H1 (cell line): Measurements from ENCODE around the gene FBXW8. TPM values are rescaled to one million over a fixed set of nuclear protein-coding genes. Genes with fewer than 3 reads are reported as not detected.

Experiments used
- CTCF ChIA-PET: fragments of 300-600 bp; sonication (Branson Sonifier 250); formaldehyde crosslinking; loops from one replicate; lab custom pipeline; 2021; ENCODE audit not compliant: partially characterized antibody; lab: Charles Lee
- POLR2A ChIA-PET: fragments of 300-600 bp; sonication (Branson Sonifier 250); formaldehyde crosslinking; loops from one replicate; lab custom pipeline; 2021; ENCODE audit warnings: inconsistent platforms; ENCODE audit not compliant: partially characterized antibody; lab: Charles Lee
- DNase-seq, 2 experiments: peaks; one replicate each; pipeline versions ENCODE4 v3.0.0 to v3.0.0-alpha.2; 2010 to 2022; ENCODE audit warnings: low spot score in 2 of 2, low read depth in 1 of 2, mixed read lengths in 1 of 2
- FAIRE-seq: peaks from 2 replicates; lab custom pipeline; 2011; peaks lifted over from hg19 to GRCh38; lab: Jason Lieb, UNC
- H2AFZ ChIP-seq: 2 replicates; pipeline ENCODE4 v1.8.1; 2012; ENCODE audit warnings: low read length, inconsistent platforms
- H2AK5ac ChIP-seq: 2 replicates; pipeline ENCODE4 v1.6.1; 2013; ENCODE audit warnings: low read depth, low read length
- H2BK120ac ChIP-seq: replicated peaks from 2 replicates; pipeline ENCODE3; 2013; ENCODE audit warnings: low read depth, low read length, inconsistent platforms
- H2BK12ac ChIP-seq: 2 replicates; pipeline ENCODE4 v1.6.1; 2013; ENCODE audit warnings: low read depth, low read length
- H2BK15ac ChIP-seq: 2 replicates; pipeline ENCODE4 v1.6.1; 2013; ENCODE audit warnings: low read length
- H2BK20ac ChIP-seq: 2 replicates; pipeline ENCODE4 v1.6.1; 2013; ENCODE audit warnings: low read length
- H2BK5ac ChIP-seq: 2 replicates; pipeline ENCODE4 v1.6.1; 2013; ENCODE audit warnings: low read depth, low read length
- H3K14ac ChIP-seq: 2 replicates; pipeline ENCODE4 v1.6.1; 2013; ENCODE audit warnings: inconsistent platforms; ENCODE audit not compliant: insufficient read length
- H3K18ac ChIP-seq: 2 replicates; pipeline ENCODE4 v1.6.1; 2013; ENCODE audit warnings: low read length; ENCODE audit errors: extremely low read depth
- H3K23ac ChIP-seq: 2 replicates; pipeline ENCODE4 v1.6.1; 2013; ENCODE audit warnings: inconsistent platforms; ENCODE audit not compliant: insufficient read length
- H3K23me2 ChIP-seq: 2 replicates; pipeline ENCODE4 v1.6.1; 2013; ENCODE audit warnings: low read depth, low read length
- H3K27ac ChIP-seq: 2 replicates; pipeline ENCODE4 v1.6.1; 2011; ENCODE audit warnings: low read depth, low read length, inconsistent platforms
- H3K27me3 ChIP-seq, 4 experiments: replicated peaks in 1 of 4; 1 replicate in 1 of 4; 2 replicates in 3 of 4; pipeline versions ENCODE4 v1.6.1 to v1.8.1; 2011 to 2013; ENCODE audit warnings: low read length in 3 of 4, mild to moderate bottlenecking in 3 of 4, inconsistent platforms in 2 of 4, mixed read lengths in 2 of 4, moderate library complexity in 1 of 4; ENCODE audit not compliant: control insufficient read depth in 3 of 4, insufficient read depth in 3 of 4; ENCODE audit errors: extremely low read depth in 1 of 4
- H3K36me3 ChIP-seq, 4 experiments: 2 replicates each; pipeline versions ENCODE4 v1.6.1 to v1.8.1; 2011 to 2013; ENCODE audit warnings: mild to moderate bottlenecking in 4 of 4, low read length in 3 of 4, moderate library complexity in 2 of 4, control low read depth in 1 of 4, inconsistent platforms in 1 of 4; ENCODE audit not compliant: insufficient read depth in 4 of 4, control insufficient read depth in 2 of 4
- H3K4ac ChIP-seq: replicated peaks from 2 replicates; pipeline ENCODE3; 2013; ENCODE audit warnings: low read length, low read depth, mixed read lengths, inconsistent platforms; ENCODE audit not compliant: insufficient read length
- H3K4me1 ChIP-seq, 4 experiments: replicated peaks in 1 of 4; 1 replicate in 1 of 4; 2 replicates in 3 of 4; pipeline versions ENCODE4 v1.6.1 to v1.8.1; 2011 to 2013; ENCODE audit warnings: low read length in 3 of 4, inconsistent platforms in 2 of 4, mixed read lengths in 1 of 4; ENCODE audit not compliant: insufficient read depth in 4 of 4, control insufficient read depth in 3 of 4
- H3K4me2 ChIP-seq, 2 experiments: 2 replicates each; pipeline versions ENCODE4 v1.6.1 to v1.8.1; 2011 to 2013; ENCODE audit warnings: low read depth in 2 of 2, low read length in 2 of 2, control low read depth in 1 of 2, inconsistent platforms in 1 of 2, mild to moderate bottlenecking in 1 of 2; ENCODE audit not compliant: insufficient read depth in 1 of 2
- H3K4me3 ChIP-seq, 4 experiments: fragments of 200-600, 300-600 bp in 1 of 4; sonication (generic), shearing (Covaris generic), sonication (Bioruptor Twin) in 1 of 4; 2 replicates each; pipeline versions ENCODE4 v1.5.1 to v1.8.1; 2011 to 2016; ENCODE audit warnings: low read length in 4 of 4, low read depth in 3 of 4, control low read depth in 2 of 4, inconsistent platforms in 2 of 4, mild to moderate bottlenecking in 2 of 4, mixed read lengths in 1 of 4, moderate library complexity in 1 of 4; ENCODE audit not compliant: insufficient read depth in 2 of 4; ENCODE audit errors: extremely low read depth in 1 of 4
- H3K56ac ChIP-seq: replicated peaks from 2 replicates; pipeline ENCODE3; 2013; ENCODE audit warnings: low read depth, mild to moderate bottlenecking, mixed read lengths, low read length, inconsistent platforms; ENCODE audit not compliant: insufficient read length
- H3K79me1 ChIP-seq: 2 replicates; pipeline ENCODE4 v1.6.1; 2013; ENCODE audit warnings: low read depth, low read length, control low read depth
- H3K79me2 ChIP-seq, 2 experiments: 2 replicates each; pipeline versions ENCODE4 v1.6.1 to v1.8.1; 2012 to 2013; ENCODE audit warnings: low read length in 2 of 2, mild to moderate bottlenecking in 2 of 2, inconsistent platforms in 1 of 2; ENCODE audit not compliant: insufficient read depth in 2 of 2, control insufficient read depth in 1 of 2
- H3K9ac ChIP-seq, 4 experiments: replicated peaks in 1 of 4; 1 replicate in 1 of 4; 2 replicates in 3 of 4; pipeline versions ENCODE4 v1.6.1 to v1.8.1; 2011 to 2013; ENCODE audit warnings: low read depth in 3 of 4, low read length in 3 of 4, control low read depth in 2 of 4, mild to moderate bottlenecking in 2 of 4, moderate library complexity in 2 of 4, inconsistent platforms in 1 of 4; ENCODE audit errors: extremely low read depth in 1 of 4
- H3K9me3 ChIP-seq, 2 experiments: 2 replicates each; pipeline versions ENCODE4 v1.6.1 to v1.8.1; 2012 to 2013; ENCODE audit warnings: mild to moderate bottlenecking in 2 of 2, moderate library complexity in 2 of 2, control low read depth in 1 of 2, inconsistent platforms in 1 of 2, low read depth in 1 of 2, low read length in 1 of 2, mixed read lengths in 1 of 2; ENCODE audit not compliant: insufficient read depth in 2 of 2
- H4K20me1 ChIP-seq, 2 experiments: replicated peaks in 1 of 2; 2 replicates each; pipeline versions ENCODE3 to v1.8.1; 2011 to 2013; ENCODE audit warnings: inconsistent platforms in 2 of 2, low read length in 2 of 2, mild to moderate bottlenecking in 1 of 2; ENCODE audit not compliant: insufficient read depth in 2 of 2, control insufficient read depth in 1 of 2
- H4K5ac ChIP-seq: 2 replicates; pipeline ENCODE4 v1.6.1; 2013; ENCODE audit warnings: low read length, low read depth, mixed read lengths, inconsistent platforms; ENCODE audit not compliant: insufficient read length
- H4K8ac ChIP-seq: 2 replicates; pipeline ENCODE4 v1.8.0; 2013; ENCODE audit warnings: mild to moderate bottlenecking, moderate library complexity, low read length, inconsistent platforms; ENCODE audit not compliant: insufficient read depth; ENCODE audit errors: extremely low read depth
- H4K91ac ChIP-seq: replicated peaks from 2 replicates; pipeline ENCODE3; 2013; ENCODE audit warnings: low read length, mixed read lengths, inconsistent platforms; ENCODE audit not compliant: insufficient read length
- BACH1 ChIP-seq: IDR thresholded peaks from 2 replicates; pipeline ENCODE4 v1.6.1; 2012; ENCODE audit warnings: low read length, improper control_type of control experiment
- BRCA1 ChIP-seq: IDR thresholded peaks from 2 replicates; pipeline ENCODE4 v1.6.1; 2012; ENCODE audit warnings: low read depth, low read length, improper control_type of control experiment
- CBX5 ChIP-seq: fragments of 300-800, 300-1000 bp; sonication (generic); IDR thresholded peaks from 2 replicates; pipeline ENCODE4 v1.7.1; 2016; ENCODE audit warnings: antibody characterized with exemption, low read length, low read depth
- CHD1 ChIP-seq: IDR thresholded peaks from 2 replicates; pipeline ENCODE4 v1.6.1; 2012; ENCODE audit warnings: low read depth, low read length, improper control_type of control experiment
- KDM1A ChIP-seq: fragments of 200-600, 300-600 bp; sonication (generic); IDR thresholded peaks from 2 replicates; pipeline ENCODE4 v1.7.1; 2016; ENCODE audit warnings: mild to moderate bottlenecking, low read length, borderline replicate concordance
- KDM5A ChIP-seq: fragments of 200-600 bp; IDR thresholded peaks from 2 replicates; pipeline ENCODE4 v1.7.1; 2012; ENCODE audit warnings: mild to moderate bottlenecking, low read length, inconsistent platforms, mixed read lengths
- POLR2A ChIP-seq, 2 experiments: IDR thresholded peaks; 1 replicate in 1 of 2; 2 replicates in 1 of 2; pipeline ENCODE4 v1.6.1; 2011; ENCODE audit warnings: low read depth in 2 of 2, low read length in 2 of 2, mild to moderate bottlenecking in 2 of 2; ENCODE audit errors: control extremely low read depth in 1 of 2
- RNF2 ChIP-seq: fragments of 200-900, 300-1000 bp; sonication (generic); IDR thresholded peaks from 2 replicates; pipeline ENCODE4 v1.7.1; 2016; ENCODE audit warnings: borderline replicate concordance, low read depth, mild to moderate bottlenecking, antibody characterized with exemption, low read length; ENCODE audit not compliant: poor library complexity, severe bottlenecking; ENCODE audit errors: missing control alignments
- RXRA ChIP-seq: IDR thresholded peaks from 2 replicates; pipeline ENCODE4 v1.6.1; 2011; ENCODE audit warnings: low read depth, mild to moderate bottlenecking, low read length, moderate library complexity; ENCODE audit not compliant: insufficient read depth
- SAP30 ChIP-seq: fragments of 300-600 bp; sonication (generic); IDR thresholded peaks from 2 replicates; pipeline ENCODE4 v1.7.1; 2012; ENCODE audit warnings: low read length, moderate library complexity, mild to moderate bottlenecking, inconsistent platforms; ENCODE audit not compliant: insufficient read depth, insufficient replicate concordance
- SP2 ChIP-seq: IDR thresholded peaks from 2 replicates; pipeline ENCODE4 v1.6.1; 2012; ENCODE audit warnings: mild to moderate bottlenecking, low read length, inconsistent platforms
- TAF7 ChIP-seq: optimal IDR thresholded peaks from 2 replicates; pipeline ENCODE3; 2011; ENCODE audit warnings: low read depth, mild to moderate bottlenecking, inconsistent platforms, low read length, moderate library complexity, borderline replicate concordance
- YY1 ChIP-seq: IDR thresholded peaks from 2 replicates; pipeline ENCODE4 v1.6.1; 2011; ENCODE audit warnings: low read depth, mild to moderate bottlenecking, low read length
- WGBS, 2 experiments: shearing (Covaris generic) in 1 of 2; methylation state at CpG; one replicate each; pipeline versions ENCODE4 v1.1.6 to v1.1.7; 2013 to 2015; ENCODE audit warnings: low lambda C conversion rate in 2 of 2, mixed read lengths in 2 of 2, inconsistent platforms in 1 of 2, low coverage in 1 of 2, missing lambda C conversion rate in 1 of 2; ENCODE audit not compliant: insufficient replicate concordance in 2 of 2, insufficient coverage in 1 of 2, insufficient read length in 1 of 2; ENCODE audit errors: extremely low coverage in 1 of 2, missing lambda C conversion rate in 1 of 2; 5-methylcytosine and 5-hydroxymethylcytosine counted together
- polyA plus RNA-seq, 7 experiments: library from polyadenylated mRNA; depleted of rRNA in 3 of 7; stranded (reverse) in 5 of 7; unstranded in 2 of 7; fragments of >200 nt in 5 of 7; fragments of 200-250 nt in 2 of 7; gene quantifications; 1 replicate in 5 of 7; 2 replicates in 1 of 7; 4 replicates in 1 of 7; pipeline versions ENCODE4 v1.2.1 to v1.2.3, GENCODE V29; 2011 to 2013; ENCODE audit warnings: missing spikeins in 2 of 7, mixed read lengths in 2 of 7
- total RNA-seq: library from RNA; stranded (reverse); fragmentation: NEBNext Ultra II Directional; extraction: Animal tissue kit (Norgen Biotek cat#: 25700); gene quantifications from 2 replicates; pipeline ENCODE4 v1.2.1, GENCODE V29; 2021
- TF ChIP-seq, protein P1 (sequence below): IDR thresholded peaks from 2 replicates; pipeline ENCODE4 v1.6.1; 2012; ENCODE audit warnings: inconsistent platforms

FBXW8 gene
- total and polyA plus RNA-seq, 2 of the 8 experiments (the other 6 are each of a cell fraction or from before 2014, with no cell fraction given) = 15.8 to 16.0 TPM

DNA sequence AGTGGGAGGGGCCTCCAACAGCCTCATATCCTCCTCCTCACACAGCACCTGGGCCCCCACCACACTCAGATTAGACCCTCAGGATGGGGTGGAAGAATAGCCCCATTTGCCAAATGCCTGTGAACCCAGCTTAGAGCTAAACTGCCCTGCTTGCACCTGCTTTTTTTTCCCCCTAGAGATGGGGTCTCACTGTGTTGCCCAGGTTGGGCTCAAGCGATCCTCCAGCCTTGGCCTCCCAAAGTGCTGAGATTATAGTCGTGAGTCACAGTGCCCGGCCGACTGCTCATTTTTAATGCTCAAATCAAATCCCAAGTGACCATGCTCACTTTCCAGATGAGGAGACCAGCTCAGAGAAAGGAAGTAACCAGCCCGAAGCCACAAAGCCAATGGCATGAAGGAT lies 161.4 kb downstream of the FBXW8 start:
- ChIA-PET POLR2A (interaction anchor here (0.8 kb wide), 1 partner anchor 15 kb away, joined by 3 read pairs; no protein-coding TSS in a partner anchor), CTCF (interaction anchor here (0.7 to 2.9 kb wide), 4 partner anchors 8 to 48 kb away, joined by 3 to 10 read pairs (median 4); no protein-coding TSS in a partner anchor)
- FAIRE-seq (no peak), DNase-seq (no peak)
- Histone ChIP-seq H3K9me3 (no peaks in the 10 kb centered on the region), H2BK5ac (no peak overlapping the region), H3K4me1 (peaks cover 0 to 4% (median 1%) of the 10 kb centered on the region in 4 experiments; a peak in 3 of 7 replicates), H4K8ac (no peak overlapping the region), H4K91ac (no peak overlapping the region), H2AFZ (no peak overlapping the region), H3K79me1 (no peaks in the 10 kb centered on the region), H3K14ac (no peak overlapping the region), H3K4me3 (no peak overlapping the region), H3K4ac (no peak overlapping the region), H3K23ac (no peak overlapping the region), H4K20me1 (no peaks in the 10 kb centered on the region), H3K9ac (no peak overlapping the region), H2BK12ac (no peak overlapping the region), H2BK15ac (no peak overlapping the region), H3K23me2 (no peaks in the 10 kb centered on the region; the same call in 1 of the 2 replicates), H2BK120ac (no peak overlapping the region), H3K27ac (no peak overlapping the region), H3K18ac (no peak overlapping the region), H4K5ac (no peak overlapping the region), H3K36me3 (no peaks in the 10 kb centered on the region), H3K79me2 (no peaks in the 10 kb centered on the region), H3K4me2 (no peak overlapping the region), H2BK20ac (no peak overlapping the region), H2AK5ac (no peak overlapping the region), H3K27me3 (no peaks in the 10 kb centered on the region), H3K56ac (no peak overlapping the region)
- WGBS, 2 experiments = 83% methylated on average over 5 of the region's 5 CpGs; no CpG with 5 or more reads in 1 of the 2 experiments
- TF ChIP-seq BACH1 (no peak), SP2 (no peak), YY1 (no peak), KDM1A (no peak), RXRA (no peak), CHD1 (no peak), RNF2 (no peak), POLR2A (IDR thresholded peaks at IDR 0.05; ENCODE audit: control extremely low read depth in 1 of 2, low read depth in 2 of 2, low read length in 2 of 2) (no peak), CBX5 (no peak), TAF7 (no peak), SAP30 (no peak), BRCA1 (no peak), KDM5A (no peak)
- TF ChIP-seq, protein P1, sequence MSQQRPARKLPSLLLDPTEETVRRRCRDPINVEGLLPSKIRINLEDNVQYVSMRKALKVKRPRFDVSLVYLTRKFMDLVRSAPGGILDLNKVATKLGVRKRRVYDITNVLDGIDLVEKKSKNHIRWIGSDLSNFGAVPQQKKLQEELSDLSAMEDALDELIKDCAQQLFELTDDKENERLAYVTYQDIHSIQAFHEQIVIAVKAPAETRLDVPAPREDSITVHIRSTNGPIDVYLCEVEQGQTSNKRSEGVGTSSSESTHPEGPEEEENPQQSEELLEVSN = no peak
